Uterine smooth muscle cell (primary cell): ENCODE results near the gene RD3L. TPM values are rescaled to one million over a fixed set of nuclear protein-coding genes. Genes with fewer than 3 reads are reported as not detected.

Experiments used
- total RNA-seq: library from RNA; depleted of rRNA; stranded (reverse); fragments of >200 nt; gene quantifications from 2 replicates; pipeline ENCODE4 v1.2.3, GENCODE V29; 2014

The RD3L gene
- total RNA-seq: not detected in 2 replicates

GRCh38 chr14:103941973-103942736 lies at the start of gene RD3L:
TSS of gene RD3L (minus strand) at chr14:103942529. CDS start at chr14:103941695, 834 bp downstream.

GRCh38 chr14:103928011-103928890 lies 14.1 kb downstream of the RD3L start, which contains the start of gene TDRD9:
TSS of gene TDRD9 (plus strand) at chr14:103928456. CDS start at chr14:103928510, 54 bp downstream.

Other genes starting within 250 kb of the RD3L start
- gene XRCC3, start 227.1 kb downstream of the RD3L start, total RNA-seq: 9.7 and 27.7 TPM in 2 replicates
- gene ZFYVE21, start 226.7 kb downstream of the RD3L start, total RNA-seq: 54.9 and 76.5 TPM in 2 replicates
- gene PPP1R13B, start 95.0 kb downstream of the RD3L start, total RNA-seq: 3.4 and 5.8 TPM in 2 replicates
- gene TDRD9, start 14.1 kb downstream of the RD3L start, total RNA-seq: 0.22 and 2.2 TPM in 2 replicates
- under 0.01 TPM in 1 of 2 replicates, not detected in the other for gene ASPG, start 143.2 kb upstream of the RD3L start, total RNA-seq
- 1.3 and 1.5 TPM in 2 replicates for gene KIF26A, start 196.1 kb upstream of the RD3L start, total RNA-seq